ENCODE data around the gene CNTNAP5.

GRCh38 chr2:124318913-124319312, 293.8 kb downstream of the CNTNAP5 start:
- TF ChIP-seq CTCF (IDR thresholded peaks at IDR 0.05; ENCODE audit: low read depth, low read length): no peak
- no peak for TF ChIP-seq POLR2A (IDR thresholded peaks at IDR 0.05; ENCODE audit: extremely low read depth, insufficient read length)
- TF ChIP-seq MAX (IDR thresholded peaks at IDR 0.05; ENCODE audit: low read depth, low read length): no peak
- no peak for TF ChIP-seq MYC (IDR thresholded peaks at IDR 0.05; ENCODE audit: low read depth, low read length)
